Subcutaneous abdominal adipose tissue (tissue), 5 donors: ENCODE measurements around the gene SCUBE2.

Experiments
- H3K27ac ChIP-seq: one replicate; pipeline ENCODE4 v1.7.0; 2013; ENCODE audit warnings: low read depth, mild to moderate bottlenecking, inconsistent platforms, low read length, moderate library complexity
- H3K27me3 ChIP-seq, 5 donors: one replicate each; pipeline ENCODE4 v1.7.0; 2013; ENCODE audit warnings: low read length in 5 of 5, inconsistent platforms in 1 of 5; ENCODE audit not compliant: control insufficient read depth in 5 of 5, insufficient read depth in 4 of 5
- H3K36me3 ChIP-seq, 5 donors: one replicate each; pipeline ENCODE4 v1.7.0; 2013; ENCODE audit warnings: low read length in 5 of 5; ENCODE audit not compliant: control insufficient read depth in 5 of 5, insufficient read depth in 5 of 5
- H3K4me1 ChIP-seq, 5 donors: one replicate each; pipeline ENCODE4 v1.7.0; 2013; ENCODE audit warnings: low read length in 5 of 5, mild to moderate bottlenecking in 3 of 5, moderate library complexity in 1 of 5; ENCODE audit not compliant: control insufficient read depth in 5 of 5, insufficient read depth in 5 of 5
- H3K4me3 ChIP-seq, 5 donors: one replicate each; pipeline ENCODE4 v1.7.0; 2013; ENCODE audit warnings: low read length in 5 of 5, low read depth in 1 of 5
- H3K9ac ChIP-seq, 5 donors: one replicate each; pipeline ENCODE4 v1.7.0; 2013; ENCODE audit warnings: low read length in 5 of 5, mild to moderate bottlenecking in 4 of 5, moderate library complexity in 3 of 5
- H3K9me3 ChIP-seq, 5 donors: one replicate each; pipeline ENCODE4 v1.7.0; 2013; ENCODE audit warnings: low read length in 5 of 5; ENCODE audit not compliant: control insufficient read depth in 5 of 5
- donor health status: healthy.
- donor health status: healthy.
- donor health status: healthy.
- donor health status: healthy.
- donor health status: healthy.

SCUBE2 gene

DNA sequence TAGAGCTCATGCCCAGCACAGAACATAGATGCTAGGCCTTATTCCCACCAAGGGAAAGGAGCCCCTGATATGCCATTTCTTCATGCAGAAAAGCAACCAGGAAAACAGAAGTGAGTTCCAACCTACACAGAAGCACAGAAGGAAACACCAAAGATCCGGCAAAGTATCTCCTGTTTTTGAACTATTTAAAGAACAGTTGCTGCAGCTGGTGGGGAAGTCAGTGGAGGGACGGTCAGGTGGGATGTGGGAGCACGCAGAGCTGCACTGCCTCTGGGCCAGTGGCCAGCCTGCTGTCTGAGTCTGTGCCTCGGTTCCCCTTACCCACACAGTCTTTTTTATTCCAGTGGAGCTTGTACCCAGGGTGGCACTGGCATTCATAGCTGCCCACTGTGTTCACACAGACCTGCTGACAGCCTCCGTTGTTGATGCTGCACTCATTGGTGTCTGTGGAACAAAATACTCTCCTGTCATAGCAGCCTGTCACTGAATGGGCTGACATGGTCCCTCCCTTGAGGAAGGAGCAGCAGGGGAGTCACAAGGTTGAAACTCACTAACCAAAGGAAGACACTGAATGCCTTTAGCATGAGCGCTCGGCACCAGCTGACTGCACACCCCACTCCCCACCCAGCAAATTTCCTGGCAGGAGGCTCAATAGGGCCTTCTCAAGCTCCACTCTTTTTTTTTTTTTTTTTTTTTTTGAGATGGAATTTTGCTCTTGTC, 37.9 kb downstream of the SCUBE2 start:
- no peak overlapping the region for H3K4me3 ChIP-seq
- no peak overlapping the region for H3K27ac ChIP-seq
- no peaks in the 10 kb centered on the region for H3K9me3 ChIP-seq
- H3K36me3 ChIP-seq = peaks cover 0 to 23% (median 5%) of the 10 kb centered on the region in 5 donors
- peaks cover 0 to 40% (median 15%) of the 10 kb centered on the region in 5 donors for H3K4me1 ChIP-seq
- no peaks in the 10 kb centered on the region for H3K27me3 ChIP-seq
- H3K9ac ChIP-seq = no peak overlapping the region

DNA sequence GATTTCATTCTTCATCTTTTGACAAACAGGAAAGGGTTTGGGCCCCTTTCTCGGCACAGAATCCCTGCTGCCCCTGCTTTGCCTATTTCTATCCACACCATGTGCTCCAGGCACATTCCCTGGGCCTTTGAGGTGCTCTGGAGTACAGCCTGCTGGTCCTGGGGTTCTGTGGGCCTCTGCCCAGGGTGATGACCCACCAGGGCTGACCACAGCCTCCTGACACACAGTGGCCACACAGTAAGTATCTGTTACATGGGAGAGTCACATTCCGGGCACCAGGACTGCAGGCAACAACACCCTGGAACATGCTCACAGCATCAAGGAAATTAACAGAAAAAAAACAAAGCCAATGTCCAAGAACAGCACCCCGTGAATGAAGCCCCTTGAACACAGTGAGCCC, 39.1 kb downstream of the SCUBE2 start:
- H3K9me3 ChIP-seq = no peaks in the 10 kb centered on the region
- H3K4me3 ChIP-seq = no peak overlapping the region
- no peak overlapping the region for H3K9ac ChIP-seq
- no peak overlapping the region for H3K27ac ChIP-seq
- H3K36me3 ChIP-seq = peaks cover 0 to 23% (median 5%) of the 10 kb centered on the region in 5 donors
- no peaks in the 10 kb centered on the region for H3K27me3 ChIP-seq
- peaks cover 1 to 46% (median 26%) of the 10 kb centered on the region in 5 donors for H3K4me1 ChIP-seq

DNA sequence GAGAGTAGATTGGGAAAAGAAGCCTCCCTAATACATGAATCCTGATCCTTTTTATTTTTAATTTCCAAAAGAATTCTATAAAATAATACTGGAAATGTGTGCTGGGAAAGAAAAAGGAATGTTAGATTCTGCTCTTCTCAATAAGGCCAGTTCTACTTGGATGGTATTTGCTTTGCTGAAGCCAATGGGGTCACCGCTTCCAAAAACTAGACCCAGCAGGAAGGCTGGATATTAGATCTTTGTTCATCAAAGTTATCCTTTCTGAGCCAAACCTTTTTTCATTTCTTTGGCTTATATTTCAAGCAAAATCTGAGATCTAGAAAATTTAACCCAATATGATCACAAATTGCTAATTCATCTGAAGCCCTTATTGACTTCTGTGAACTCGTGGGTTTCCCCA, 41.4 kb downstream of the SCUBE2 start:
- no peak overlapping the region for H3K4me3 ChIP-seq
- H3K9me3 ChIP-seq = no peaks in the 10 kb centered on the region
- H3K36me3 ChIP-seq = peaks cover 0 to 15% (median 5%) of the 10 kb centered on the region in 5 donors

DNA sequence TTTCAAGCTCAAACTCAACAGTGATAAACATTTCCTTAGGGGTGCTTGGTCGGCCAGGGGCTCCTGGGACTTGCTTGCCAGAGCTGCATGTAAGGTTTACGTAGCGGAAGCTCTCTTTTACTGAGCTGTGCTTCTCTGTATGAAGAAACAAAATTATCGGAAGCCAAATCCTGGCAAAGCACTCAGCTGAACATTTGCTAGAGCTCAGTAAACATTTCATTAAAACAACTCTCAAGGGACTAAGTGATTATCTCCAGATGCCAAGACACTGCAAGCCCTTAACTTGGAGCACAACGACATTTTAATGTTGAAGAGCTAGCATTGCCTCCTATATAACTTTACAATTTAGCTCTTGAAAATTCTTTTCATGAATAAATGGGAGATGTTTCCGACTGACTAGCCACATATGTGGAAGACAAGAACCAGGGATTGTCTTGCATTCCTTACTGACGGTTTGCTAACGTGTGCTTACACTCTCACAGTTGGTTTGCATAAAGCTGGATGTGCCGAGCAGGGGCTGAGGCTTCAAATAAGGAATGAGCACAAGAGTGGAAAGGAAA, 43.4 kb downstream of the SCUBE2 start:
- Histone ChIP-seq H3K27ac (peak overlapping the region; percentile 60), H3K9me3 (no peaks in the 10 kb centered on the region), H3K27me3 (no peaks in the 10 kb centered on the region), H3K9ac (peak overlapping the region in 2 of 5 donors; percentile 27 to 29), H3K4me1 (peaks cover 3 to 27% (median 19%) of the 10 kb centered on the region in 5 donors), H3K36me3 (peaks cover 0 to 8% (median 0%) of the 10 kb centered on the region in 5 donors), H3K4me3 (peak overlapping the region; percentile 5 to 57 (median 46))

More for the DNA sequence above, 41.4 kb downstream of the SCUBE2 start:
- peaks cover 3 to 33% (median 19%) of the 10 kb centered on the region in 5 donors for H3K4me1 ChIP-seq
- no peaks in the 10 kb centered on the region for H3K27me3 ChIP-seq
- no peak overlapping the region for H3K27ac ChIP-seq
- H3K9ac ChIP-seq = no peak overlapping the region

DNA sequence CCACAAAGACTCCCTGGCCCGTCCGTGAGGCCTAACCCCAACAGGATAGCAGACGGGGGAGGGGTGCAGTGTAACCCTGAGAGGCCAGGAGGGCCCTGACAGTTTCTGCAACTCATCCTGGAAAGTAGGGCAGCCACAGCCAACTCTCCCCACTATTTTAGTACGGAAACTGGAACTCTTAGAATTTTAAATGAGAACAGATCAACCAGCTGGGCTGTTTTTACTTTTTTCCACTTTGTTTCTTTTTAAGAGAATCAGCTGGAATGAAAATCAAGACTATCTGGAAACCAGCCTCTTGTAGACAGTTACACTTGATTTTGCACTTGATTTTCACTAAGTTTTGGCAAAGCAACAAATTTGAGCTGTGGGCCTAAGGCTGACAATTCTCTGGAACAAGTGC, 44.9 kb downstream of the SCUBE2 start:
- Histone ChIP-seq H3K4me1 (peaks cover 3 to 25% (median 19%) of the 10 kb centered on the region in 5 donors), H3K9me3 (no peaks in the 10 kb centered on the region), H3K9ac (peak overlapping the region in 1 of 5 donors; percentile 2), H3K27me3 (no peaks in the 10 kb centered on the region), H3K4me3 (no peak overlapping the region), H3K27ac (no peak overlapping the region), H3K36me3 (peaks cover 0 to 6% (median 0%) of the 10 kb centered on the region in 5 donors)

DNA sequence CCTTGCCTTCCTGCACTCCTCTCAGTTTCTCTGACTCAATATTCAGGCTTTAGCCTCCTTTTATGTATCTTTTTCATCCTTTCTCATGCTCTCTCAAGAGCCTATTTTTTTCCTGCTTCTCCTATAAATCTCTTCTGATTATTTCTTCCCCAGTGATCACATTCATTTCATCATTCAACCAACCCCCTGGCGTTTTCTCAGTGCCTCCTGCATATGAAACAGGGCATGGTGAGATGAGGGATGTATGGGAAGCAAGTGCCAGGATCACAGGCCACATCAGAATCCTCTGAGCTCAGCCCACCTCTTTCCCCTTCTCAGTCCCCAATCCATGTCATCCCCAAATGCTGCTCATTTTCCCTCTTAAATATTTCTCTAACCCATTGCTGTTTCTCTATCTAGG, 48.9 kb downstream of the SCUBE2 start:
- Histone ChIP-seq H3K36me3 (peaks cover 0 to 24% (median 2%) of the 10 kb centered on the region in 5 donors), H3K27me3 (no peaks in the 10 kb centered on the region), H3K4me3 (no peak overlapping the region), H3K9ac (no peak overlapping the region), H3K27ac (no peak overlapping the region), H3K9me3 (no peaks in the 10 kb centered on the region), H3K4me1 (peaks cover 3 to 13% (median 8%) of the 10 kb centered on the region in 5 donors)

DNA sequence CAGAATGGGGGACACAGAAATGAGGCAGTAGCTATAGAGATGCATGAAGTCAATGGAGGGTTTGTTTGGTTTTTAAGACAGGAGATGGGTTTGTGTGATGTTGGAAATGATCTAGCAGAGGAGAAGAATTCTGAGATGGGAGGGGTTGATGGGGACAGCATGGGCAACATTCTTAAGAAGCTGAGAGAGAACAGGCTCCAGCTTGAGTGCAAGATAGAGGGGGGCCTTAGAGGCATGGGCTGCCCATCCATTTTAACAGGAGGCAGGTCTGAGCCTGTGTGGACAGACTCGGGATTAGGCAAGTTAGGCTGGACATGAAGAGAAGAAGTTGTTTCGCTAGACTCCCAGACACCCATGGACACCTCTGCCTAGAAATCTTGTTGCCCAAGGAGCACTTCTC, 49.7 kb downstream of the SCUBE2 start:
- Histone ChIP-seq H3K4me1 (peaks cover 0 to 5% (median 4%) of the 10 kb centered on the region in 5 donors), H3K4me3 (no peak overlapping the region), H3K27ac (no peak overlapping the region), H3K27me3 (no peaks in the 10 kb centered on the region), H3K9ac (no peak overlapping the region), H3K9me3 (no peaks in the 10 kb centered on the region), H3K36me3 (peaks cover 0 to 24% (median 2%) of the 10 kb centered on the region in 5 donors)

DNA sequence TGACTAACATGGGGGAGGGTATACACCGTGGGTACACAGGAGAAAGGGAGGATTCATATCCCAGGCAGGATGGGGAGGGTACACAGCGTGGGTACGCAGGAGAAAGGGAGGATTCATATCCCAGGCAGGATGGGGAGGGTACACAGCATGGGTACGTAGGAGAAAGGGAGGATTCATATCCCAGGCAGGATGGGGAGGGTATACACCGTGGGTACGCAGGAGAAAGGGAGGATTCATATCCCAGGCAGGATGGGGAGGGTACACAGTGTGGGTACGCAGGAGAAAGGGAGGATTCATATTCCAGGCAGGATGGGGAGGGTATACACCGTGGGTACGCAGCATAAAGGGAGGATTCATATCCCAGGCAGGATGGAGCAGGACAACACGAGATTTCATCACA, 51.0 kb downstream of the SCUBE2 start:
- no peaks in the 10 kb centered on the region for H3K9me3 ChIP-seq
- H3K27me3 ChIP-seq = no peaks in the 10 kb centered on the region
- no peak overlapping the region for H3K9ac ChIP-seq
- peaks cover 0 to 28% (median 2%) of the 10 kb centered on the region in 5 donors for H3K36me3 ChIP-seq
- H3K4me1 ChIP-seq = no peaks in the 10 kb centered on the region
- no peak overlapping the region for H3K27ac ChIP-seq
- H3K4me3 ChIP-seq = no peak overlapping the region

DNA sequence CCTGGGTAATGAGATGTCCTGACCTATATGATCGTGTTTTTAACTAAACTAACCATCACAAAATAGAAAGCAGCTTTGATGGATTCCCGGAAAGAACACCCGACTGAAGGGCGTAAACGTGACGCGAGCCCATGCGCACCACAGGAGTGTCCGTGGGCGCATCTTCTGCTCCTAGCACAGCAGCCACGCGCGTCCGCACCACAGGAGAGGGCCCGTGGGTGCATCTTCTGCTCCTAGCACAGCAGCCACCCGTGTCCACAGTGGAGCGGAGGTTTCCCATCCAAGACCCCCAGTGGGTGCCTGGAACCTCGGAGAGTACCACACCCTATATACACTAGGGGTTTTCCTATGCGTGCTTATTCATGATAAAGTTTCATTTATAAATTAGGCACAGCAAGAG, 51.5 kb downstream of the SCUBE2 start:
- H3K36me3 ChIP-seq = peaks cover 0 to 28% (median 2%) of the 10 kb centered on the region in 5 donors
- no peak overlapping the region for H3K9ac ChIP-seq
- no peak overlapping the region for H3K4me3 ChIP-seq
- H3K27ac ChIP-seq = no peak overlapping the region
- no peaks in the 10 kb centered on the region for H3K27me3 ChIP-seq
- no peaks in the 10 kb centered on the region for H3K9me3 ChIP-seq
- no peaks in the 10 kb centered on the region for H3K4me1 ChIP-seq

DNA sequence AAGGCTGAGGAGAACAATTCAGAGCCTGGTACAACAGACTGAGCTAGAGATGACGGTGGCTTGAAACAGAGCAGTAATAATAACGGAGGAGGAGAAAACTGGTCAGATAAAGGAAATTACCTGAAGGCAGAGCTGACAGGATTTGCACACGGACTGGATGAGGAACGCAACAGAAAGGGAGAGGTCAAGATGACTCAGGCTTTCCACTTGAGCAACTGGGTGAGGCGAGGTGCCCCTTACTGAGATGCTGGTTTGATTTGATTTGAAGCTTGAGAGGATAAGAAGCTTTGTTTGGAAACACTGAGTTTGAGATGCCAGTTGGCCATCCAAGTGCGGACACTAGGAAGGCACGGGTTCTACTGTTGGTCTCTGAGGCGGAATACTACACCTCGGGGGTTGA, 52.2 kb downstream of the SCUBE2 start:
- no peaks in the 10 kb centered on the region for H3K4me1 ChIP-seq
- H3K27me3 ChIP-seq = no peaks in the 10 kb centered on the region
- H3K4me3 ChIP-seq = no peak overlapping the region
- H3K9ac ChIP-seq = no peak overlapping the region
- no peak overlapping the region for H3K27ac ChIP-seq
- H3K9me3 ChIP-seq = no peaks in the 10 kb centered on the region
- H3K36me3 ChIP-seq = peaks cover 0 to 28% (median 2%) of the 10 kb centered on the region in 5 donors
